ENCODE results near the gene MRPL42.
A peak's percentile ranks its signal among the peaks of the same experiment; 100 is the strongest.
"Not testable (repeated sequence)": the region's sequence is repeated elsewhere in the genome, so short reads cannot be mapped to it uniquely, and the experiment has no call there.

The MRPL42 gene

GRCh38 chr12:93459097-93459496, 8.2 kb upstream of the MRPL42 start:
- Mint-ChIP-seq H3K27me3 (no peaks in the 10 kb centered on the region), H3K4me1 (ENCODE audit: low read depth) (peaks cover 12% of the 10 kb centered on the region), H3K4me3 (no peak overlapping the region), H3K27ac (no peak overlapping the region), H3K36me3 (ENCODE audit: low read depth) (no peaks in the 10 kb centered on the region), H3K9me3 (no peaks in the 10 kb centered on the region)
- intact Hi-C loops (cut with micrococcal nuclease), result no loop called here

GRCh38 chr12:93460003-93460402, 7.3 kb upstream of the MRPL42 start:
- no peak overlapping the region for H3K27ac Mint-ChIP-seq
- intact Hi-C loops (cut with micrococcal nuclease), result no loop called here

GRCh38 chr12:93460902-93461301, 6.4 kb upstream of the MRPL42 start:
- Mint-ChIP-seq H3K27ac (peak overlapping the region; percentile 17), H3K36me3 (ENCODE audit: low read depth) (no peaks in the 10 kb centered on the region), H3K4me3 (no peak overlapping the region), H3K27me3 (no peaks in the 10 kb centered on the region), H3K9me3 (no peaks in the 10 kb centered on the region), H3K4me1 (ENCODE audit: low read depth) (peaks cover 24% of the 10 kb centered on the region)
- intact Hi-C loops (cut with micrococcal nuclease), result no loop called here

More at GRCh38 chr12:93460003-93460402, 7.3 kb upstream of the MRPL42 start:
- Mint-ChIP-seq H3K36me3 (ENCODE audit: low read depth) (no peaks in the 10 kb centered on the region), H3K4me1 (ENCODE audit: low read depth) (peaks cover 19% of the 10 kb centered on the region), H3K4me3 (no peak overlapping the region), H3K27me3 (no peaks in the 10 kb centered on the region), H3K9me3 (no peaks in the 10 kb centered on the region)

DNA sequence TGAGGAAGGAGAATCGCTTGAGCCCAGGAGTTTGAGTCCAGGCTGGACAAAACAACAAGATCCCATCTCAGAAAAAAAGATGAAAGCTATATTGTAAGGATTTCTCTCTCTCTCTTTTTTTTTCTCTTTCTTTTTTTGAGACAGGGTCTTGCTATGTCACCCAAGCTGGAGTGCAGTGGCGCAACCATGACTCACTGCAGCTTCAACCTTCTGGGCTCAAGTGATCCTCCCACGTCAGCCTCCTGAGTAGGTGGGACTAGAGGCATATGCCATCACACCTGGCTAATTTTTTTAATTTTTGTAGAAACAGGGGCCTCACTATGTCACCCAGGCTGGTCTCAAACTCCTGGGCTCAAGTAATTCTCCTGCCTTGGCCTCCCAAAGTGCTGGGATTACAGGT, 5.8 kb upstream of the MRPL42 start:
- H3K27ac Mint-ChIP-seq, result no peak overlapping the region
- H3K4me3 Mint-ChIP-seq, result no peak overlapping the region
- no peaks in the 10 kb centered on the region for H3K27me3 Mint-ChIP-seq
- H3K36me3 Mint-ChIP-seq (ENCODE audit: low read depth), result no peaks in the 10 kb centered on the region
- peaks cover 24% of the 10 kb centered on the region for H3K4me1 Mint-ChIP-seq (ENCODE audit: low read depth)
- intact Hi-C loops (cut with micrococcal nuclease), result no loop called here
- H3K9me3 Mint-ChIP-seq, result no peaks in the 10 kb centered on the region

GRCh38 chr12:93465841-93466240, 1.5 kb upstream of the MRPL42 start:
- intact Hi-C loops (cut with micrococcal nuclease), result loop anchor here (2.0 kb wide), 1 partner anchor 23 kb away; no protein-coding TSS in a partner anchor
- Mint-ChIP-seq H3K4me1 (ENCODE audit: low read depth) (peaks cover 23% of the 10 kb centered on the region), H3K4me3 (no peak overlapping the region), H3K9me3 (no peaks in the 10 kb centered on the region), H3K36me3 (ENCODE audit: low read depth) (peaks cover 13% of the 10 kb centered on the region), H3K27me3 (no peaks in the 10 kb centered on the region), H3K27ac (no peak overlapping the region)

DNA sequence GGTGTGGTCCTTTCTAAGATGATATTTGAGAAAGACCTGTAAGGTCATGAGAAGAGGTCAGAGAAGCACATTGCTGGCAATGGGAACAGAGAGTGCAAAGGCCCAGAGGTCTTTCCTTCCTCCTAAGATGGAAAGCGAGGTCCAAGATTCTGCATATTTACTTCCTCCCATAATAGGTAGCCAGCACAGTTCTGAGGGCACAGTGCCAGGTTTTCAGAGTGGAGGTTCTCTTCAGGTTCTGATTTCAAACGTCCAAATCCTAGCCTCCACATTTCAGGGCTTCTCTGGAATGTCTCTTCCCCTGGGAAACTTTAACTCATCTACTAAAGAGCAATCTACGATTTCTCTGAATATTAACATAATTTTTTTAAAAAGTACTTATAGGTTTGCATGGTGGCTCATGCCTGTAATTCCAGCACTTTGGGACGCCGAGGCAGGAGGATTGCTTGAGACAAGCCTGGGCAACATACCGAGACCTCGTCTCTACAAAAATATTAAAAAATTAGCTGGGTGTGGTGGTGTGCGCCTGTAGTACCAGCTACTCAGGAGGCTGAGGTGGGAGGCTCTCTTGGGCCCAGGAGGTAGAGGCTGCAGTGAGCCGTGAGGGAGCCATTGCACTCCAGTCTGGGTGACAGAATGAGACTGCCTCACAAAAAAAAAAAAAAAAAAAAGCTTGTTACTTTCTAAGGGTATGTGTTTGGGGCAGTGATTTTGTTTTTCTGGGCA, 526 bp upstream of the MRPL42 start:
- peak overlapping the region; percentile 81 for H3K4me3 Mint-ChIP-seq
- peaks cover 19% of the 10 kb centered on the region for H3K4me1 Mint-ChIP-seq (ENCODE audit: low read depth)
- intact Hi-C loops (cut with micrococcal nuclease), result loop anchor here (2.0 kb wide), 1 partner anchor 24 kb away; no protein-coding TSS in a partner anchor
- no peaks in the 10 kb centered on the region for H3K27me3 Mint-ChIP-seq
- no peaks in the 10 kb centered on the region for H3K9me3 Mint-ChIP-seq
- peak overlapping the region; percentile 89 for H3K27ac Mint-ChIP-seq
- H3K36me3 Mint-ChIP-seq (ENCODE audit: low read depth), result peaks cover 19% of the 10 kb centered on the region

DNA sequence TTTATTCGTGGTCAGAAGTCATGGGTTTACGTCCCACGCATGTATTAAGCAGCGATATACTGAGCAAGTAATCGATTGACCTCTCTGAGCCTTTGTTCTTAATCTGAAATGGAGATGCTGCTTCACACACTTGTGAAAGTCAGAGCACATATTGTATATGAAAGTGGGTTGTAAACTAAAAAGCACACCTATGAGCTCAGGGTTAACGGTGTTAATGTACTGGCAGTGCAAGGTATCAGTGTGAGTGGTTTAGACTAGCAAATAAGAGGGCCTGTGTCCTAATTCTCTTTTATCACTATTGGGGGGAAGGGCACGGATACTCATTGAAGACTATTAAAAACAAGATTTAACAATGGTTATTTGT, 676 bp downstream of the MRPL42 start:
- intact Hi-C loops (cut with micrococcal nuclease), result no loop called here
- no peaks in the 10 kb centered on the region for H3K27me3 Mint-ChIP-seq
- H3K9me3 Mint-ChIP-seq, result no peaks in the 10 kb centered on the region
- H3K27ac Mint-ChIP-seq, result peak overlapping the region; percentile 89
- H3K4me3 Mint-ChIP-seq, result peak overlapping the region; percentile 81
- H3K4me1 Mint-ChIP-seq (ENCODE audit: low read depth), result peaks cover 19% of the 10 kb centered on the region
- H3K36me3 Mint-ChIP-seq (ENCODE audit: low read depth), result peaks cover 19% of the 10 kb centered on the region

DNA sequence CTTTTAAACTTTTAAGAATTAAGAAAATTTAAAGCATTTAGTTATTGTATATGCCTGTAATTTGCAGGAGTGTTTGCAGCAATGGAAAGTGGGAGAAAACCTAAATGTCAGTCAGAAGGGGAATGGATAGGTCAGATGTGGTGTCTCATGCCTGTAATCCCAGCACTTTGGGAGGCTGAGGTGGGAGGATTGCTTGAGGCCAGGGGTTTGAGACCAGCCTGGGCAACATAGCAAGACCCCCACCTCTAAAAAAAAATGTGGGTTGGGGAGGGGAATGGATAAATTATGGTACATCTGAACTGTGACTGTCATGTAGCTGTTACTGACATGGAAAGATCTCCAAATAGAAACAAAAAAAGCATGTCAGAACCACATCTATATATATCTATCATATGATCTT, 2.1 kb downstream of the MRPL42 start:
- intact Hi-C loops (cut with micrococcal nuclease), result no loop called here
- H3K4me3 Mint-ChIP-seq, result no peak overlapping the region
- H3K36me3 Mint-ChIP-seq (ENCODE audit: low read depth), result peaks cover 26% of the 10 kb centered on the region
- no peaks in the 10 kb centered on the region for H3K9me3 Mint-ChIP-seq
- peaks cover 19% of the 10 kb centered on the region for H3K4me1 Mint-ChIP-seq (ENCODE audit: low read depth)
- no peaks in the 10 kb centered on the region for H3K27me3 Mint-ChIP-seq
- H3K27ac Mint-ChIP-seq, result no peak overlapping the region

GRCh38 chr12:93476555-93476954, 9.2 kb downstream of the MRPL42 start:
- H3K4me1 Mint-ChIP-seq (ENCODE audit: low read depth), result no peaks in the 10 kb centered on the region
- no peak overlapping the region for H3K27ac Mint-ChIP-seq
- no peaks in the 10 kb centered on the region for H3K9me3 Mint-ChIP-seq
- peaks cover 38% of the 10 kb centered on the region for H3K36me3 Mint-ChIP-seq (ENCODE audit: low read depth)
- intact Hi-C loops (cut with micrococcal nuclease), result no loop called here
- no peaks in the 10 kb centered on the region for H3K27me3 Mint-ChIP-seq
- no peak overlapping the region for H3K4me3 Mint-ChIP-seq

DNA sequence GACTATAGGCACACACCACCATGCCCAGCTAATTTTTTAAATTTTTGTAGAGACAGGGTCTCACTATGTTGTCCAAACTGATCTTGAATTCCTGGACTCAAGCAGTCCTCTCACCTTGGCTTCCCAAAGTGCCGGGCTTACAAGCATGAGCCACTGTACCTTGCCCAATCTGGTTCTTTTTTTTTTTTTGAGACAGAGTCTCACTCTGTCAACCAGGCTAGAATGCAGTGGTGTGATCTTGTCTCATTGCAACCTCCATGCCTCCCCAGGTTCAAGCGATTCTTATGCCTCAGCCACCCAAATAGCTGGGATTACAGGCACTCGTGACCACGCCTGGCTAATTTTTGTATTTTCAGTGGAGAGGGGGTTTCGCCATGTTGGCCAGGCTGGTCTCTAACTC, 15.4 kb downstream of the MRPL42 start:
- intact Hi-C loops (cut with micrococcal nuclease), result no loop called here
- Mint-ChIP-seq H3K36me3 (ENCODE audit: low read depth) (peaks cover 39% of the 10 kb centered on the region), H3K27me3 (no peaks in the 10 kb centered on the region), H3K4me3 (no peak overlapping the region), H3K4me1 (ENCODE audit: low read depth) (no peaks in the 10 kb centered on the region), H3K27ac (no peak overlapping the region), H3K9me3 (no peaks in the 10 kb centered on the region)

DNA sequence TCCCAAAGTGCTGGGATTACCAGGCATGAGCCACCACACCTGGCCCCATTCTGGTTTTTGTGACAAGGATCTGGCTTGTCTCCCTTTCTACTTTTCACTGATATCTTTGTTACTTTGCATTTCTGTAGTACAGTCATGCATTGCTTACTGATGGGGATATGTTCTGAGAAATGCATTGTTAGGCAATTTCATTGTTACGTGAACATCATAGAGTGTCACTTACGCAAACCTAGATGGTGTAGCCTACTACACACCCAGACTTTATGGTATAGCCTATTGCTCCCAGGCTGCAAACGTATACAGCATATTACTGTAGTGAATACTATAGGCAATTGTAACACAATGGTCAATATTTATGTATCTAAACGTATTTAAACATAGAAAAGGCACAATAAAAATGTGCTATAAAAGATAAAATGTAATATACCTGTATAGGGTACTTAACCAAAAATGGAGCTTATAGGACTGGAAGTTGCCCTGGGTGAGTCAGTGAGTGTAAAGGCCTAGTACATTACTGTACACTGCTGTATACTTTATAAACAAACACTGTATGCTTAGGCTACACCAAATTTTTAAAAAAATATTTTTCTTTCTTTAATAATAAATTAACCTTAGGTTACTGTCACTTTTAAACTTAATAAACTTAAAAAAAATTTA, 16.0 kb downstream of the MRPL42 start:
- Mint-ChIP-seq H3K9me3 (no peaks in the 10 kb centered on the region), H3K4me1 (ENCODE audit: low read depth) (no peaks in the 10 kb centered on the region), H3K4me3 (no peak overlapping the region), H3K27ac (no peak overlapping the region), H3K27me3 (no peaks in the 10 kb centered on the region), H3K36me3 (ENCODE audit: low read depth) (peaks cover 39% of the 10 kb centered on the region)
- intact Hi-C loops (cut with micrococcal nuclease), result no loop called here

GRCh38 chr12:93484315-93484981, 17.1 kb downstream of the MRPL42 start:
- H3K36me3 Mint-ChIP-seq (ENCODE audit: low read depth), result peaks cover 48% of the 10 kb centered on the region
- no peak overlapping the region for H3K4me3 Mint-ChIP-seq
- H3K4me1 Mint-ChIP-seq (ENCODE audit: low read depth), result no peaks in the 10 kb centered on the region
- H3K9me3 Mint-ChIP-seq, result no peaks in the 10 kb centered on the region
- H3K27ac Mint-ChIP-seq, result no peak overlapping the region
- intact Hi-C loops (cut with micrococcal nuclease), result no loop called here
- H3K27me3 Mint-ChIP-seq, result no peaks in the 10 kb centered on the region

DNA sequence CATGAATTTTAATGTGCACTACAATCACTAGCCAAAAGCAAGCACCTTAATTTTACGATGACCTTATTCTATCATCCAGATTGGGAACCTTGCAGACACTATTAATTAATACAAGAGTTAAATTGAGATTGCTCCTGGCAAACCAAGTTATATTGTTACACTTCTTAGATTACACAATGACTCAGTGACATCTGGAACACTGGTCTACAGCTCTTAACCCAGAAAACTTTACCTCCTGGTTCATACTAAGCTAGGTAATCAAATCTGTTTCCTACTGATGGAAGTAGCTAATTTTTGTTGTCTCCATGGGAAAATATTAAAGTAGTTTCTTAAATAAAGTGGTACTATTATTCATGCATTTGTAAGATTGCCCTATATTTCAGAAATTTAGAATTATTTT, 25.5 kb downstream of the MRPL42 start:
- H3K36me3 Mint-ChIP-seq (ENCODE audit: low read depth), result peaks cover 68% of the 10 kb centered on the region
- intact Hi-C loops (cut with micrococcal nuclease); H3K27me3 Mint-ChIP-seq; H3K4me3 Mint-ChIP-seq; H3K27ac Mint-ChIP-seq; H3K4me1 Mint-ChIP-seq (ENCODE audit: low read depth); H3K9me3 Mint-ChIP-seq: not testable (repeated sequence)

- peaks cover 55% of the 10 kb centered on the region for H3K36me3 Mint-ChIP-seq (ENCODE audit: low read depth)
- no peaks in the 10 kb centered on the region for H3K4me1 Mint-ChIP-seq (ENCODE audit: low read depth)
- H3K4me3 Mint-ChIP-seq, result no peak overlapping the region
- intact Hi-C loops (cut with micrococcal nuclease), result no loop called here
- no peak overlapping the region for H3K27ac Mint-ChIP-seq
- H3K27me3 Mint-ChIP-seq, result no peaks in the 10 kb centered on the region
- H3K9me3 Mint-ChIP-seq, result no peaks in the 10 kb centered on the region
Measured at GRCh38 chr12:93494096-93494495, 26.8 kb downstream of the MRPL42 start.

All from dendritic cell treated with granulocyte-macrophage colony-stimulating factor and Interleukin-4, amounts not matched to agents 40 ng/mL and 50 ng/mL, for 4 days (primary cell).